Mesenchymal stem cell (in vitro differentiated cells and primary cell): ENCODE measurements around the gene PDCD6IP.
A peak's percentile ranks its signal among the peaks of the same experiment; 100 is the strongest.

ENCODE experiments used
- DNase-seq: peaks from one replicate; pipeline ENCODE4 v3.0.0-alpha.2; 2013
- H2AFZ ChIP-seq: one replicate; pipeline ENCODE4 v1.6.1; 2013; ENCODE audit warnings: low read depth, mild to moderate bottlenecking, control low read depth, inconsistent platforms, low read length, moderate library complexity
- H2AK5ac ChIP-seq: 2 replicates; pipeline ENCODE4 v1.6.1; 2013; ENCODE audit warnings: low read length, moderate library complexity, mild to moderate bottlenecking, inconsistent platforms; ENCODE audit not compliant: severe bottlenecking
- H2BK120ac ChIP-seq: one replicate; pipeline ENCODE4 v1.6.1; 2013; ENCODE audit warnings: low read depth, mild to moderate bottlenecking, inconsistent platforms, low read length, moderate library complexity
- H2BK12ac ChIP-seq, 2 experiments: one replicate each; pipeline ENCODE4 v1.6.1; 2013; ENCODE audit warnings: inconsistent platforms in 2 of 2, low read length in 2 of 2, mild to moderate bottlenecking in 2 of 2, moderate library complexity in 2 of 2, control low read depth in 1 of 2
- H2BK15ac ChIP-seq: one replicate; pipeline ENCODE4 v1.6.1; 2013; ENCODE audit warnings: mild to moderate bottlenecking, low read depth, inconsistent platforms; ENCODE audit not compliant: poor library complexity, severe bottlenecking
- H2BK5ac ChIP-seq: 2 replicates; pipeline ENCODE4 v1.6.1; 2013; ENCODE audit warnings: low read depth, mild to moderate bottlenecking, low read length, control low read depth, inconsistent platforms; ENCODE audit not compliant: poor library complexity, severe bottlenecking
- H3K14ac ChIP-seq, 2 experiments: one replicate each; pipeline ENCODE4 v1.6.1; 2013; ENCODE audit warnings: inconsistent platforms in 2 of 2, low read length in 2 of 2, control low read depth in 1 of 2, mild to moderate bottlenecking in 1 of 2, moderate library complexity in 1 of 2
- H3K18ac ChIP-seq, 2 experiments: one replicate each; pipeline ENCODE4 v1.6.1; 2013; ENCODE audit warnings: inconsistent platforms in 2 of 2, low read length in 2 of 2, control low read depth in 1 of 2, low read depth in 1 of 2, mild to moderate bottlenecking in 1 of 2
- H3K23ac ChIP-seq, 2 experiments: one replicate each; pipeline ENCODE4 v1.6.1; 2013; ENCODE audit warnings: inconsistent platforms in 2 of 2, low read length in 2 of 2, mild to moderate bottlenecking in 2 of 2, moderate library complexity in 2 of 2, control low read depth in 1 of 2
- H3K27ac ChIP-seq: 2 replicates; pipeline ENCODE4 v1.5.1; 2013; ENCODE audit warnings: mild to moderate bottlenecking, moderate library complexity, low read length, control low read depth, inconsistent platforms; ENCODE audit not compliant: poor library complexity, severe bottlenecking
- H3K27me3 ChIP-seq, 2 experiments: 2 replicates each; pipeline versions ENCODE4 v1.6.1 to v1.7.0; 2013; ENCODE audit warnings: low read length in 2 of 2, mild to moderate bottlenecking in 2 of 2, moderate library complexity in 2 of 2, control low read depth in 1 of 2, inconsistent platforms in 1 of 2; ENCODE audit not compliant: control insufficient read depth in 1 of 2, insufficient read depth in 1 of 2
- H3K36me3 ChIP-seq, 2 experiments: 2 replicates each; pipeline versions ENCODE4 v1.6.1 to v1.7.0; 2013; ENCODE audit warnings: low read length in 2 of 2, control low read depth in 1 of 2, inconsistent platforms in 1 of 2, low read depth in 1 of 2, mild to moderate bottlenecking in 1 of 2; ENCODE audit not compliant: insufficient read depth in 2 of 2, control insufficient read depth in 1 of 2
- H3K4ac ChIP-seq, 2 experiments: one replicate each; pipeline ENCODE4 v1.6.1; 2013; ENCODE audit warnings: inconsistent platforms in 2 of 2, low read length in 2 of 2, mild to moderate bottlenecking in 2 of 2, moderate library complexity in 2 of 2, control low read depth in 1 of 2, low read depth in 1 of 2
- H3K4me1 ChIP-seq: 2 replicates; pipeline ENCODE4 v1.6.1; 2013; ENCODE audit warnings: low read depth, low read length, control low read depth; ENCODE audit not compliant: control insufficient read depth, insufficient read depth
- H3K4me2 ChIP-seq: 2 replicates; pipeline ENCODE4 v1.6.1; 2013; ENCODE audit warnings: low read length, mild to moderate bottlenecking, inconsistent platforms; ENCODE audit not compliant: poor library complexity, severe bottlenecking
- H3K4me3 ChIP-seq, 2 experiments: 2 replicates each; pipeline versions ENCODE4 v1.5.1 to v1.7.0; 2013; ENCODE audit warnings: low read length in 2 of 2, mild to moderate bottlenecking in 2 of 2, control low read depth in 1 of 2, low read depth in 1 of 2; ENCODE audit not compliant: insufficient read depth in 1 of 2
- H3K79me1 ChIP-seq: replicated peaks from 2 replicates; pipeline ENCODE4 v1.6.1; 2013; ENCODE audit warnings: mild to moderate bottlenecking, control low read depth, low read length, inconsistent platforms; ENCODE audit not compliant: poor library complexity, severe bottlenecking
- H3K9ac ChIP-seq: 2 replicates; pipeline ENCODE4 v1.7.0; 2013; ENCODE audit warnings: mild to moderate bottlenecking, low read length, moderate library complexity
- H3K9me3 ChIP-seq: 2 replicates; pipeline ENCODE4 v1.7.0; 2013; ENCODE audit warnings: mild to moderate bottlenecking, low read length; ENCODE audit not compliant: control insufficient read depth
- H4K8ac ChIP-seq: one replicate; pipeline ENCODE4 v1.6.1; 2013; ENCODE audit warnings: inconsistent platforms, mild to moderate bottlenecking, low read length, moderate library complexity
- H4K91ac ChIP-seq: one replicate; pipeline ENCODE4 v1.6.1; 2013; ENCODE audit warnings: mild to moderate bottlenecking, low read length, inconsistent platforms
- WGBS: methylation state at CpG from one replicate; pipeline ENCODE4 v1.1.7; 2013; ENCODE audit warnings: mixed read lengths; 5-methylcytosine and 5-hydroxymethylcytosine counted together

PDCD6IP gene

GRCh38 chr3:33885496-33885895 is 87.1 kb downstream of the PDCD6IP start:
- H3K4me2 ChIP-seq, result no peak overlapping the region
- no peak overlapping the region for H4K8ac ChIP-seq
- H2BK15ac ChIP-seq, result no peak overlapping the region
- H3K27me3 ChIP-seq, result peaks cover 0 to 7% of the 10 kb centered on the region in 2 experiments
- no peak overlapping the region for H2AK5ac ChIP-seq
- H4K91ac ChIP-seq, result peak overlapping the region; percentile 64
- H3K9ac ChIP-seq, result no peak overlapping the region
- H3K36me3 ChIP-seq, result no peaks in the 10 kb centered on the region
- 70% methylated on average over 6 of the region's 6 CpGs for WGBS
- peaks cover 1% of the 10 kb centered on the region for H3K4me1 ChIP-seq
- no peak overlapping the region for H2BK5ac ChIP-seq
- H3K4ac ChIP-seq, result no peak overlapping the region
- H3K23ac ChIP-seq, result no peak overlapping the region
- H3K79me1 ChIP-seq, result no peaks in the 10 kb centered on the region
- peak overlapping the region in 1 of 2 experiments; percentile 63 for H3K14ac ChIP-seq
- H3K27ac ChIP-seq, result no peak overlapping the region
- no peak overlapping the region for H2AFZ ChIP-seq
- no peak overlapping the region for H2BK120ac ChIP-seq
- H3K9me3 ChIP-seq, result no peaks in the 10 kb centered on the region
- no peak overlapping the region for H2BK12ac ChIP-seq
- no peak overlapping the region for H3K4me3 ChIP-seq
- no peak for DNase-seq
- H3K18ac ChIP-seq, result no peak overlapping the region

DNA sequence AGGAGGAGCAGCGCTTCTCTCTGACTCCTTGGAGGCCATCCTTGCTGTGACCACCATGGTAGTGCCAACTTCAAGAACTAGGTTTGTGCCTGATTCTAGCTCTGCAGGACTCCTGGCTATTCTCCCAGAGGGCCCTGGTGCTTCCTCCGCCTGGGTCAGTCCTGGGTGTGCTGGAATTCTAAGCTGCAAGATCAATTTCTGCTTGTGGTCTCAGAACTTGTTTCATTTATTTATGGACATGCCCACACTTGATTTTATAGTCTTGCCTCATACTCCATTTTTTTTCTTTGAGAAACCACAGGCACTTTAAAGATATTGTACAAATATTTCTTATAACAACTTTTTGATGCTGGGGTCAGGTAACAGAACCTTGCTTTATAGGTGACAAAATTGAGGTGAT is 87.6 kb downstream of the PDCD6IP start:
- Histone ChIP-seq H2BK12ac (no peak overlapping the region), H4K91ac (no peak overlapping the region), H2BK120ac (no peak overlapping the region), H3K18ac (no peak overlapping the region), H3K4me2 (no peak overlapping the region), H3K79me1 (no peaks in the 10 kb centered on the region), H3K4ac (no peak overlapping the region), H3K23ac (no peak overlapping the region), H3K9me3 (no peaks in the 10 kb centered on the region), H3K14ac (no peak overlapping the region), H3K27ac (no peak overlapping the region), H2BK15ac (no peak overlapping the region), H2AK5ac (no peak overlapping the region), H2BK5ac (no peak overlapping the region), H3K36me3 (no peaks in the 10 kb centered on the region), H3K9ac (no peak overlapping the region), H2AFZ (no peak overlapping the region), H3K27me3 (peaks cover 0 to 7% of the 10 kb centered on the region in 2 experiments), H3K4me1 (peaks cover 1% of the 10 kb centered on the region), H4K8ac (no peak overlapping the region), H3K4me3 (no peak overlapping the region)
- no peak for DNase-seq
- WGBS, result 100% methylated on average over 2 of the region's 2 CpGs

DNA sequence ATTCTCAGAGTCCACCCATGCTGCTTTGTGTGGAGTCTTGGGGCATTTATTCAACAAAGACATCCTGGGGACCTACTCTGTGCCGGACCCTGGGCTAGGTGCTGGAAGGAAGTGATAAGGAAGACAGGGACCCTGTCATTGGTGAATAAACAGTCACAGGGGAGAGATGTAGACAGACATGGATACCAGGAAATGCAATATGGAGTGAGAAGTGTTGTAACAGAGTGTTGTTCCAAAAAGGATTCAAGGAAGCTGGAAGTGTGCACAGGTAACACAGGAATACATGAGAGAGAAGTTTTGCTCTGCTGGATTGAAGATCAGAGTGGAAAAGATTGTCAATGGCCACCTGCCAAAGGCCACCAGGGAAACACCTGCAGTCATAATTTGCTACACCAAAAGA is 89.0 kb downstream of the PDCD6IP start:
- Histone ChIP-seq H3K9me3 (no peaks in the 10 kb centered on the region), H3K27me3 (peaks cover 0 to 7% of the 10 kb centered on the region in 2 experiments), H4K91ac (no peak overlapping the region), H2BK12ac (no peak overlapping the region), H2AFZ (no peak overlapping the region), H3K18ac (no peak overlapping the region), H3K4me2 (no peak overlapping the region), H3K36me3 (no peaks in the 10 kb centered on the region), H3K4me1 (peaks cover 1% of the 10 kb centered on the region), H2BK120ac (no peak overlapping the region), H2BK15ac (no peak overlapping the region), H3K14ac (no peak overlapping the region), H3K4me3 (no peak overlapping the region), H3K4ac (no peak overlapping the region), H2BK5ac (no peak overlapping the region), H3K79me1 (no peaks in the 10 kb centered on the region), H3K23ac (no peak overlapping the region), H3K27ac (no peak overlapping the region), H4K8ac (no peak overlapping the region), H3K9ac (no peak overlapping the region), H2AK5ac (no peak overlapping the region)
- 89% methylated on average over 1 of the region's 1 CpG for WGBS
- DNase-seq, result no peak

DNA sequence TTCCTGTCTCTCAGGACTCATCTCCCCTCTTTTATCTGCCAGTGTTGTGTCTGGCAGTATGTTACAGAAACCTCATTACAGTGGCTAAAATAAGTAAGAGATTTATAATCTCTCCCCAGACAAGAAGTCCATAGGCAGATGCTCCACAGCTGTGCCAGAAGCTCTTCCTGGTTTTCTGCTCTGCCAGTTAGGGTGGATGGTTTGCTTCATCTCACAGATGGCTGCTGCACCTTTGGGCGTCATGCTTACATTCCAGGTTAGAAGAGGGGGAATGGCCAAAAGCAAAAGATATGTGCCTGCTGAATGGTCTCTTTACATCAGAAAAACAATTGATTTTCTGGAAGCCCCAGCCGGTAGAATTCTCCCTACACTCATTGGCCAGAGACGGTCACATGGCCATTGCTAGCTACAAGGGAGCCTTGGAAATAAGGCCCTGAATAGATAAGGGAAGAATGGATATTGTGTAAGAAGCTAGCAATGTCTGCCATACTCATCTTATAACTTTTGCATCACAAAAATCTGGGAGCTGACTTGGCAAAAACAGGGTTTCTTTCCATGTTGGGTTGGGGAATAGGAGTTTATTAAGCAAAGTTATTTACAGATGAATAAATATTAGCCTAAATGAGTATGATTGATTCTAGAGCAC is 91.1 kb downstream of the PDCD6IP start:
- H4K91ac ChIP-seq, result no peak overlapping the region
- no peak overlapping the region for H2BK5ac ChIP-seq
- H3K18ac ChIP-seq, result no peak overlapping the region
- no peak overlapping the region for H2BK15ac ChIP-seq
- no peak overlapping the region for H2AFZ ChIP-seq
- H2BK120ac ChIP-seq, result no peak overlapping the region
- 100% methylated on average over 1 of the region's 3 CpGs for WGBS
- peaks cover 0 to 7% of the 10 kb centered on the region in 2 experiments for H3K27me3 ChIP-seq
- H3K9ac ChIP-seq, result no peak overlapping the region
- no peak overlapping the region for H3K27ac ChIP-seq
- H3K23ac ChIP-seq, result no peak overlapping the region
- H3K14ac ChIP-seq, result no peak overlapping the region
- no peaks in the 10 kb centered on the region for H3K36me3 ChIP-seq
- no peak overlapping the region for H4K8ac ChIP-seq
- peaks cover 3% of the 10 kb centered on the region for H3K4me1 ChIP-seq
- H3K9me3 ChIP-seq, result no peaks in the 10 kb centered on the region
- H2AK5ac ChIP-seq, result no peak overlapping the region
- peak; percentile 23 for DNase-seq
- no peak overlapping the region for H3K4me2 ChIP-seq
- no peak overlapping the region for H3K4me3 ChIP-seq
- H2BK12ac ChIP-seq, result no peak overlapping the region
- H3K4ac ChIP-seq, result no peak overlapping the region
- no peaks in the 10 kb centered on the region for H3K79me1 ChIP-seq
